Peyer's patch (tissue), 4 donors: Measurements from ENCODE around the gene SALL4. TPM values are rescaled to one million over a fixed set of nuclear protein-coding genes. Genes with fewer than 3 reads are reported as not detected.
"Not testable (repeated sequence)": the region's sequence is repeated elsewhere in the genome, so short reads cannot be mapped to it uniquely, and the experiment has no call there.

Experiments
- DNase-seq, 3 donors: peaks; one replicate each; pipeline ENCODE4 v3.0.0-alpha.2; 2017 to 2019
- H3K27ac ChIP-seq, 4 donors: fragments of 200-600 bp; sonication (generic); one replicate each; pipeline ENCODE4 v1.5.1; 2016 to 2019
- H3K27me3 ChIP-seq, 2 donors: fragments of 200-600 bp; sonication (generic); one replicate each; pipeline ENCODE4 v1.5.1; 2019
- H3K36me3 ChIP-seq, 3 donors: fragments of 200-600 bp; sonication (generic); one replicate each; pipeline ENCODE4 v1.5.1; 2016 to 2019
- H3K4me1 ChIP-seq, 4 donors: fragments of 200-600 bp; sonication (generic); one replicate each; pipeline ENCODE4 v1.5.1; 2016 to 2019
- H3K4me3 ChIP-seq, 4 donors: fragments of 200-600 bp; sonication (generic); 1 replicate in 3 of 4; 2 replicates in 1 of 4; pipeline ENCODE4 v1.5.1; 2016 to 2019; ENCODE audit warnings: mild to moderate bottlenecking in 1 of 4
- H3K9me3 ChIP-seq, 4 donors: fragments of 200-600 bp; sonication (generic); one replicate each; pipeline ENCODE4 v1.5.1; 2016 to 2019; ENCODE audit warnings: mild to moderate bottlenecking in 1 of 4
- CTCF ChIP-seq, 6 experiments: fragments of 450-650 bp in 4 of 6; fragments of 200-600 bp in 2 of 6; sonication (generic) in 1 of 6; IDR thresholded peaks; one replicate each; pipeline ENCODE4 v1.5.1; 2017 to 2019; ENCODE audit warnings: antibody characterized with exemption in 6 of 6, mild to moderate bottlenecking in 3 of 6, moderate library complexity in 1 of 6
- POLR2A ChIP-seq, 2 donors: fragments of 450-650 bp; IDR thresholded peaks; one replicate each; pipeline ENCODE4 v1.5.1; 2017; ENCODE audit warnings: antibody characterized with exemption in 2 of 2, mild to moderate bottlenecking in 2 of 2, moderate library complexity in 2 of 2
- total RNA-seq, 4 donors: library from RNA; depleted of rRNA; stranded (reverse); fragments of >200 nt; gene quantifications; one replicate each; pipeline ENCODE4 v1.1.0, GENCODE V29; 2016

Gene SALL4
- total RNA-seq, 4 donors from 2014 or later: 1.7 to 13.2 TPM; not detected in 2

DNA sequence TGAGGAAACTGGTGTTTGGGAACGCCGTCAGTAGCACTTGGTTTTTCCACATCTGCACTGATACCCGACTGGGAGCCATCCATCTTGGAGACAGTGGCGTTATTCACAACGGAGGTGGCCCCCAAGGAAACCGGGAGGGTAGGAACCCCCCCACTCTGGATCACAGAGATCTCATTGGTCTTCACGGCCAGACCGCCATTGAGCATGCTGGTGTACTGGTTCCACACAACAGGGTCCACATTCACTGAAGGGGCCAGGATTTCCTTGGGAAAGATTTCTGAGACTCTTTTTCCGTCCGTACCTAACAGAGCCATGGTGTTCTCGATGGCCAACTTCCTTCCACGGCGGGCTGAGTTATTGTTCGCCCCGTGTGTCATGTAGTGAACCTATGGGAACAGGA, 18.0 kb downstream of the SALL4 start:
- Histone ChIP-seq H3K27ac (no peak overlapping the region), H3K27me3 (no peaks in the 10 kb centered on the region), H3K36me3 (no peaks in the 10 kb centered on the region), H3K4me1 (no peaks in the 10 kb centered on the region), H3K4me3 (no peak overlapping the region), H3K9me3 (no peaks in the 10 kb centered on the region)
- TF ChIP-seq CTCF (IDR thresholded peaks at IDR 0.05): no peak
- TF ChIP-seq POLR2A (IDR thresholded peaks at IDR 0.05): no peak
- DNase-seq: no peak

DNA sequence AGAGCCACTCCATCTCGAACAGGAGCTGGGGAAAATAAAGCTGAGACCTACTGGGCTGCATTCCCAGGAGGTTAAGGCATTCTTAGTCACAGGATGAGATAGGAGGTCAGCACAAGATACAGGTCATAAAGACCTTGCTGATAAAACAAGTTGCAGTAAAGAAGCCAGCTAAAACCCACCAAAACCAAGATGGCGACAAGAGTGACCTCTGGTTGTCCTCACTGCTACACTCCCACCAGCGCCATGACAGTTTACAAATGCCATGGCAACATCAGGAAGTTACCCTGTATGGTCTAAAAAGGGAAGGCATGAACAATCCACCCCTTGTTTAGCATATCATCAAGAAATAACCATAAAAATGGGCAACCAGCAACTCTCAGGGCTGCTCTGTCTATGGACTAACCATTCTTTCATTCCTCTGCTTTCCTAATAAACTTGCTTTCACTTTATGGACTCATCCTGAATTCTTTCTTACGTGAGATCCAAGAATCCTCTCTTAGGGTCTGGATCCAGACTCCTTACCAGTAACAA, 24.0 kb downstream of the SALL4 start:
- not testable (repeated sequence) for H3K27ac ChIP-seq, H3K4me1 ChIP-seq, H3K4me3 ChIP-seq, H3K9me3 ChIP-seq, DNase-seq, H3K27me3 ChIP-seq, H3K36me3 ChIP-seq

DNA sequence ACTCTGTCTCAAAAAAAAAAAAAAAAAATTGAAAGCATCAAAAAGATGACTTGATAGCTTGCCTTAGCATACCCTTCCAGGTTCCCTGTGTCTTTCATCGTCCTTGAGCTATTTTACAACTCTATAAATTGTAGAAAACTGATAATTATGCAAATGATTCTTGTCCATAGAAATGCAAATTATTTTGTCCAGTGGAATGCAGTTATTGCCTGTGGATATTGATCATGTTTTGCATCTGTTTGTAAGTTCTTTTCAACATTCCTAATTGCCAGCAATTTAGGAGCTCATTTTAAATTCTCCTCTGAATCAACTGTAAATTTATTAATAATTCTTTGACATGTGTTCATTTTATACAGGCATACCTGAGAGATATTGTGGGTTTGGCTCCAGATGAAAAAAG, 27.1 kb downstream of the SALL4 start:
- Histone ChIP-seq H3K36me3 (no peaks in the 10 kb centered on the region), H3K27me3 (no peaks in the 10 kb centered on the region), H3K27ac (no peak overlapping the region), H3K4me1 (no peaks in the 10 kb centered on the region), H3K9me3 (no peaks in the 10 kb centered on the region), H3K4me3 (no peak overlapping the region)
- no peak for DNase-seq
- TF ChIP-seq POLR2A (IDR thresholded peaks at IDR 0.05): no peak

DNA sequence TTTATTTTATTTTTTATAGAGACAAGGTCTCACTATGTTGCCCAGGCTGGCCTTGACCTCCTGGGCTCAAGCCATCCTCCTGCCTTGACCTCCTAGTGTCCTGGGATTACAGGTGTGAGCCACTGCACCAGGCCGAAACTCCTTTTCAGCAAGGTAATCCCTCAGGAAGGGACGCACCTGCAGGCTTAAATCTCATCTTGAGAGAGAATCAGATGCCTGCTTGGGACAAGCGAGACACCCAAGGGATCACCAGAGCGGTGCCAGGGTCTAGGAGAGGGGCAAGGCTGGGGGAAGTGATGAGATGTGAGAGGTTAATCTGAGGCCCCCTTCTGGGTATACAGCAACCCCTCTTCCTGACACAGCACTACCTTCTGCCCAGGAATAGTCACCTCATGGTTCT, 30.1 kb downstream of the SALL4 start:
- Histone ChIP-seq H3K4me3 (no peak overlapping the region), H3K9me3 (no peaks in the 10 kb centered on the region), H3K27me3 (no peaks in the 10 kb centered on the region), H3K27ac (no peak overlapping the region), H3K36me3 (no peaks in the 10 kb centered on the region), H3K4me1 (peaks cover 0 to 5% (median 2%) of the 10 kb centered on the region in 4 donors)
- TF ChIP-seq POLR2A (IDR thresholded peaks at IDR 0.05): no peak
- TF ChIP-seq CTCF (IDR thresholded peaks at IDR 0.05): no peak
- no peak for DNase-seq

DNA sequence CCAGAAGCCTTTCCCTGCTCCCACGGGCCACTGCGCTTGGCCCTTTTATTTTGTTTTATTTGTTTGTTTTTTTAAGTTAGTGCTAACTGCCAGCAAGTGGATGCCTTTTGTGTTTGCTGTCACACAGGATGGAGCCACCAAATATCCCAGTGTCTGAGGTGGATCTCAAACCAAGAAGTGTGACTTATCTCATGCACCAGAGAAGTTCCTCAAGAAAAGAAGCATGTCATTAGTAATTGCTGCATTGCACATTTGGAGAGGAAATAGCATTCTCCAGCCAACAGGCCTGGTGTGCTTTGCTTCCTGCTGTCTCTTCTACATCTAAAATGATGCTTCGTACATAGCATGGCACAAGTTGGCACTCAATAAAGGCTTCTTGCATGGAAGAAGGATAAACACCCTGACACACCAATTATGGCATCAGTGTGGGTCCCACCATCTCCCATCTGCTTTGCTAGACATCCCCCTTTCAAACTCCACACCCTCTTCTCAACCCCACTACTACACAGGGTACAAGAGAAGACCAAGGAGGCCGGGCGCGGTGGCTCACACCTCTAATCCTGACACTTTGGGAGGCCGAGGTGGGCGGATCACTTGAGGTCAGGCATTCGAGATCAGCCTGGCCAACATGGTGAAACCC, 32.2 kb downstream of the SALL4 start:
- no peak for DNase-seq
- no peaks in the 10 kb centered on the region for H3K36me3 ChIP-seq
- H3K27ac ChIP-seq: no peak overlapping the region
- TF ChIP-seq POLR2A (IDR thresholded peaks at IDR 0.05) (no peak), CTCF (IDR thresholded peaks at IDR 0.05) (no peak)
- H3K4me3 ChIP-seq: no peak overlapping the region
- peaks cover 0 to 8% (median 2%) of the 10 kb centered on the region in 4 donors for H3K4me1 ChIP-seq
- no peaks in the 10 kb centered on the region for H3K27me3 ChIP-seq
- H3K9me3 ChIP-seq: no peaks in the 10 kb centered on the region

- no peaks in the 10 kb centered on the region for H3K36me3 ChIP-seq
- H3K9me3 ChIP-seq: no peaks in the 10 kb centered on the region
- no peaks in the 10 kb centered on the region for H3K27me3 ChIP-seq
- no peak overlapping the region for H3K27ac ChIP-seq
- peaks cover 0 to 8% (median 2%) of the 10 kb centered on the region in 4 donors for H3K4me1 ChIP-seq
- no peak for DNase-seq
- H3K4me3 ChIP-seq: peak overlapping the region in 1 of 4 donors; percentile 25
- TF ChIP-seq CTCF (IDR thresholded peaks at IDR 0.05): peak in 1 of 6 experiments; percentile 26
- no peak for TF ChIP-seq POLR2A (IDR thresholded peaks at IDR 0.05)
Observed at GRCh38 chr20:51768759-51769517, 33.4 kb downstream of the SALL4 start.
